ENCODE data around the gene RBM10.
A peak's percentile ranks its signal among the peaks of the same experiment; 100 is the strongest.

The RBM10 gene

GRCh38 chrX:47178337-47178736 is 33.3 kb downstream of the RBM10 start:
- DNase-seq = no peak

- no peak for DNase-seq
Observed at GRCh38 chrX:47179221-47179927, 34.4 kb downstream of the RBM10 start.

GRCh38 chrX:47179928-47180255 is 34.9 kb downstream of the RBM10 start:
- no peak for DNase-seq

- DNase-seq = no peak
Observed at GRCh38 chrX:47180346-47180745, 35.3 kb downstream of the RBM10 start.

GRCh38 chrX:47181301-47181700 is 36.3 kb downstream of the RBM10 start:
- no peak for DNase-seq

GRCh38 chrX:47182106-47182700 is 37.2 kb downstream of the RBM10 start:
- DNase-seq = no peak

GRCh38 chrX:47184486-47184885 is 39.5 kb downstream of the RBM10 start:
- no peak for DNase-seq

GRCh38 chrX:47185241-47185640 is 40.2 kb downstream of the RBM10 start:
- no peak for DNase-seq

- no peak for DNase-seq
Observed at GRCh38 chrX:47186096-47186740, 41.2 kb downstream of the RBM10 start.

GRCh38 chrX:47187106-47187677 is 42.2 kb downstream of the RBM10 start:
- DNase-seq = no peak

GRCh38 chrX:47189906-47190305 is 44.9 kb downstream of the RBM10 start:
- DNase-seq = no peak

- peak; percentile 30 to 62 (median 57) for DNase-seq
Observed at GRCh38 chrX:47190445-47191269, 45.6 kb downstream of the RBM10 start.

GRCh38 chrX:47191331-47191730 is 46.3 kb downstream of the RBM10 start:
- peak in 3 of 4 experiments; percentile 6 to 11 (median 9) for DNase-seq

GRCh38 chrX:47191806-47192401 is 46.9 kb downstream of the RBM10 start:
- no peak for DNase-seq

- DNase-seq = peak; percentile 76 to 90 (median 82)
Observed at GRCh38 chrX:47193475-47194193, 48.6 kb downstream of the RBM10 start, which contains the start of gene UBA1. Gene UBA1 (plus strand): TSS chrX:47193829. CDS start chrX:47198803, 4,974 bp downstream.

- DNase-seq = no peak
Observed at GRCh38 chrX:47194194-47194787, 49.3 kb downstream of the RBM10 start.

GRCh38 chrX:47196098-47196497 is 51.1 kb downstream of the RBM10 start:
- DNase-seq = no peak

GRCh38 chrX:47197526-47197925 is 52.5 kb downstream of the RBM10 start:
- no peak for DNase-seq

- DNase-seq = no peak
Observed at GRCh38 chrX:47198026-47198686, 53.1 kb downstream of the RBM10 start.

- DNase-seq = no peak
Observed at GRCh38 chrX:47198687-47199080, 53.7 kb downstream of the RBM10 start.

GRCh38 chrX:47199286-47199685 is 54.3 kb downstream of the RBM10 start:
- DNase-seq = no peak
